Stimulated activated CD4-positive, alpha-beta T cell treated with anti-CD3 and anti-CD28 coated beads, Interleukin-1b, Interleukin-23, amount 100 ng/mL, for 1 hour (primary cell): ENCODE results near the gene NACA2.

Source experiments
- DNase-seq, 2 donors: peaks; one replicate each; pipeline ENCODE4 v3.0.0-alpha.2; 2020; ENCODE audit warnings: low read depth in 2 of 2

The NACA2 gene

DNA sequence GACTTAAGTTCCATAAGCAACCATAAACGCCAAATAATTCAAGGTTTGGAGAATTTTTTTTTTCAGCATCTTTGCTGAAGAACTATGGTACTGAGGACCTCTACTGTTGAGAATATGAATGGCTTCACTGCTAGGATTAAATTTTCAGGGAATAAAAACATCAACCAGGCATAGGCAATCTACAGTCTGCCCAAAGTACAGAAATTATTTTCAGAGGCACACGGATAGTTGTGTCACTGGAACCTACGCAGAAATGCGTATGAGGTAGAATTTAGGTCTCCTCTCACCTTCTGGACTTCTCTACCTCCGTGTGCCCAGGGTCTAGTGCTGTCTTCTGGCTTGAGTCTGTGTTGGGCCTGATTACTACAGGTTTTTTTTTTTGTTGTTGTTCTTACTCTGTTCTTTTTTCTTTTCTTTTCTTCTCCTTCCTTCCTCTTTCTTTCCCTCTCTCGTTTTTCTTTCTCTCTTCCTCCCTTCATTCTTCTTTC, 39.7 kb downstream of the NACA2 start:
- no peak for DNase-seq

DNA sequence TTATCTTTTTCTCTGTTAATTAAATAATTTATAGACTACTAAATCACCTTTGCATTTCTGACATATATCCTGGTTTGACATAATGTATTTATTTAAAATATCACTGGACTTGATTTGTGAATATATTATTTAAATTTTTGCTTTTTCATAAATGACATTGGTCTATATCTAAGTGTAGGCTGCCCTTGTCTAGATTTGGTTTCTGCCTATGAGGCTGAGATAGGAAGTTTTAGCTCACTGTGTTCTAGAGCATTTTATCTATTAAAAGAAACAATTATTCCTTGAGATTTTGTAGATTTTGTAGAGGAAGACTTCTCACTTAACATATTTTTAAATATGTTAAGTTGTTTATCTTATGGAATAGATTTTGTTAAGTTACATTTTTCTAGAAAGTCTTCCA, 43.9 kb downstream of the NACA2 start:
- DNase-seq, result no peak

DNA sequence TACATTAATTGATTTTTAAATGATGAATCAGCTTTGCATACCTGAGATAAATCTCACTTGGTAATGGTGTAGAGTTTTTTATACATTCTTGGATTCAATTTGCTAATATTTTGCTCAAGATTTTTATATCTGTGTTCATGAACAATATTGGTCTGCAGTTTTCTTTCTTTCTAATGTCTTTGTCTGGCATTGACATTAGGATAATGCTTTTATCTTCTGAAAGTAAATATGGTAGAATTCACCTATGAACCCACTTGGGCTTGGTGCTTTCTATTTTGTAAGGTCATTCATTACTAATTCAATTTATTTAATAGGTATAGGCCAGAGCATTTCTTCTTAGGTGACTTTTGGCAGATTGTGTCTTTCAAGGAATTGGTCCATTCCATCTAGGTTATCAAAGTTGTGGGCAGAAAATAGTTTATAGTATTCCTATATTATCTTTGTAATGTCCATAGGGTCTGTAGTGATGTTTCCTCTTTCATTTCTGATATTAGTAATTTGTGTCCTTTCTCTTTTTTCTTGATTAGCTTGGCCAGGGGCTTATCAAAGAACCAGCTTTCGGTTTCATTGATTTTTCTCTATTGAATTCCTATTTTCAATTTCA, 45.6 kb downstream of the NACA2 start:
- DNase-seq, result no peak

DNA sequence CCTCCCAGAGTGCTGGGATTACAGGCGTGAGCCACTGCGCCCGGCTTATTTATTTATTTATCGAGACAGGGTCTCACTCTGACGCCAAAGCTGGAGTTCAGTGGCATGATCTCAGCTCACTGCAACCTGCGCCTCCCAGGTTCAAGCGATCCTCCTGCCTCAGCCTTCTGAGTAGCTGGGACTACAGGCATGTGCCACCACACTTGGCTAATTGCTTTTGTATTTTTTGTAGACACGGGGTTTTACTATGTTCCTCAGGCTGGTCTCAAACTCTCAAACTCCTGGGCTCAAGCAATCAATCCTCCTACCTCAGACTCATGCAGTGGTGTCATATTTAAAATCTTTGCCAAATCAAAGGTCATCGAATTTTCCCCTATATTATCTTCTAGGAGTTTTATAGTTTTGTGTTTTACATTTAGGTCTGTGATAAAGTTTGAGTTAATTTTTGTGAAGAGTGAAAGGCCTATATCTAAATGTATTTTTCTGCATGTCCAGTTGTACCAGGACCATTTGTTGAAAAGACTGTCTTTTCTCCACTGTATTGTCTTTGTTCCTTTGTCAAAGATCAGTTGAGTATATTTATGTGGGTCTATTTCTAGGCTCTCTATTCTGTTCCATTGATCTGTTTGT, 47.1 kb downstream of the NACA2 start:
- DNase-seq, result no peak

DNA sequence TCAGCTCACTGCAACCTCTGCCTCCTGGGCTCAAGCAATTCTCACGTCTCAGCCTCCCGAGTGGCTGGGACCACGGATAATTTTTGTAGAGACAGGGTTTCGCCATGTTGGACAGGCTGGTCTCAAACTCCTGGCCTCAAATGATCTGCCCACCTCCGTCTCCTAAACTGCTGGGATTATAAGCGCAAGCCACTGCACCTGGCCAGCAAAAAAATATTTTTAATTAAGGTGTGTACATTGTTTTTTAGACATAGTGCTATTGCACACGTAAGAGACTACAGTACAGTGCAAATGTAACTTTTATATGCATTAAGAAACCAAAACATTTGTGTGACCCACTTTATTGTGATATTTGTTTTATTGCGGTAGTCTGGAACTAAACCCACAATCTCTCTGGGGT, 49.0 kb downstream of the NACA2 start:
- no peak for DNase-seq

DNA sequence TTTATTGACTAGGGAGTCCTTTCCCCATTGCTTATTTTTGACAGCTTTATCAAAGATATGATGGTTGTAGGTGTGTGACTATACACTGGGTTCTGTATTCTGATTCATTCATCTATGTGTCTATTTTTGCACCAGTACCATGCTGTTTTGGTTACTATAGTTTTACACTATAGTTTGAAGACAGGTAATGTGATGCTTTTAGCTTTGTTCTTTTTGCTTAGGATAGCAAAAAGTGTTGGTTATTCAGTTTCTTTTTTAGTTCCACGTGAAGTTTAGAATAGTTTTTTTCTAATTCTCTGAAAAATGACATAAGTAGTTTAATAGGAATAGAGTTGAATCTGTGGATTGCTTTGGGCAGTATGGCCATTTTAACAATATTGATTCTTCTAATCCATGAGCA, 50.1 kb downstream of the NACA2 start:
- no peak for DNase-seq
